ENCODE measurements around the gene THSD4.

THSD4 gene

DNA sequence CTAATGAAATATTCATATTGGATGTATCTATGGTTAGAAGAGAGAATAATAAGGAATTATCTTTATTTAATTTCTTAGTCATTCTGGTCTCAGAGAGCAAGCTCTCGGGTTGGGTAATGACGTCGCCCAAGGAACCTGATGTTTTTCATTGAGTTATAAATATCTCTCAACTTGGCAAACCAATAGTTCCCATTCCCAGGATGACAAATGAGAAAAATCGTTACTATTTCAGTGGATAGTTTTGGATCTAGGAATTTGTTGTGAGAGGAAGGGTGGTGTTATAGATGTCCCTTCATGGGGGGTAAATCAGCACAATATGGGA lies 532.2 kb downstream of the THSD4 start:
- Histone ChIP-seq H2AFZ (ENCODE audit: low read length, unreplicated experiment) (no peak overlapping the region), H3K4me3 (ENCODE audit: low read depth, low read length) (no peak overlapping the region), H3K36me3 (ENCODE audit: insufficient read depth, low read length) (no peaks in the 10 kb centered on the region), H3K27ac (ENCODE audit: low read depth, low read length) (no peak overlapping the region), H3K27me3 (ENCODE audit: insufficient read depth, low read length) (no peaks in the 10 kb centered on the region), H3K79me2 (ENCODE audit: control insufficient read depth, insufficient read depth, low read length, unreplicated experiment) (no peaks in the 10 kb centered on the region), H3K4me1 (ENCODE audit: control insufficient read depth, insufficient read depth, low read length, unreplicated experiment) (peaks cover 4% of the 10 kb centered on the region)

DNA sequence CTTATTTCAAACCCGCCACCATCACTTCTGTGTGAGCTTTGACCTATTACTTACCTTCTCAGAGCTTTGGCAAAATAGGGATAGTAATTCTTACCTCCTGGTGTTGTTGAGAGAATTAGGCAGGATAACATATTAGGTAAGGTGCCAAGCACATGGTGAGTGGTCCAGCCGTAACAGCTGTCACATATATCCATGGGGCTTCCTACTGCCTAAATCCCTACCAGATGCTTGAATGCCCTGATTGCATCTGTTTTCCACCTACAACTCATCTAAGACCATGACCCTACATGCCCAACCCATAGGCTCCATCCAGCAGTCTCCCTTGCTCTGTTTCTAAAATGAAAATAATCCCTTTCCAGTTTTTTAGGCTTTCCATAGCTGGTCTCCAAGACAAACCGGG lies 532.8 kb downstream of the THSD4 start:
- Histone ChIP-seq H3K4me1 (ENCODE audit: control insufficient read depth, insufficient read depth, low read length, unreplicated experiment) (peaks cover 4% of the 10 kb centered on the region), H3K27me3 (ENCODE audit: insufficient read depth, low read length) (no peaks in the 10 kb centered on the region), H3K4me3 (ENCODE audit: low read depth, low read length) (no peak overlapping the region), H3K27ac (ENCODE audit: low read depth, low read length) (no peak overlapping the region), H2AFZ (ENCODE audit: low read length, unreplicated experiment) (no peak overlapping the region), H3K36me3 (ENCODE audit: insufficient read depth, low read length) (no peaks in the 10 kb centered on the region), H3K79me2 (ENCODE audit: control insufficient read depth, insufficient read depth, low read length, unreplicated experiment) (no peaks in the 10 kb centered on the region)

DNA sequence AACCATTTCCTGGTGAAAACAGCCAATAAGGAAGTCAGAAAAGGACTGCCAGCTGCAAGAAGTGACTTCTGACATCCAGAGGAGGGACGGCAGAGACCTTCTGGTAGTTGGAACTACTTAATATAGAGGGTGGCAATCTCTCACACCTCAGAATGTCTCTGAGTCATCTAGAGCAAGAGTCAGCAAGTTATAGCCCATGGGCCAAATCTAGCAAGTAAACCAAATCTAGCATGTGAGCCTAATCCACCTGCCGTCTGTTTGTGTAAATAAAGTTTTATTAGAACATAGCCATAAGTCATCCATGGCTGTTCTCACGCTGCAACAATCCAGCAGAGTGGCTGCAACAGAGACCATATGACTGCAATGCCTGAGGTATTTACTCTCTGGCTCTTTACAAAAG lies 534.6 kb downstream of the THSD4 start:
- Histone ChIP-seq H2AFZ (ENCODE audit: low read length, unreplicated experiment) (no peak overlapping the region), H3K27ac (ENCODE audit: low read depth, low read length) (no peak overlapping the region), H3K27me3 (ENCODE audit: insufficient read depth, low read length) (no peaks in the 10 kb centered on the region), H3K4me3 (ENCODE audit: low read depth, low read length) (no peak overlapping the region), H3K79me2 (ENCODE audit: control insufficient read depth, insufficient read depth, low read length, unreplicated experiment) (no peaks in the 10 kb centered on the region), H3K36me3 (ENCODE audit: insufficient read depth, low read length) (no peaks in the 10 kb centered on the region), H3K4me1 (ENCODE audit: control insufficient read depth, insufficient read depth, low read length, unreplicated experiment) (peaks cover 7% of the 10 kb centered on the region)

DNA sequence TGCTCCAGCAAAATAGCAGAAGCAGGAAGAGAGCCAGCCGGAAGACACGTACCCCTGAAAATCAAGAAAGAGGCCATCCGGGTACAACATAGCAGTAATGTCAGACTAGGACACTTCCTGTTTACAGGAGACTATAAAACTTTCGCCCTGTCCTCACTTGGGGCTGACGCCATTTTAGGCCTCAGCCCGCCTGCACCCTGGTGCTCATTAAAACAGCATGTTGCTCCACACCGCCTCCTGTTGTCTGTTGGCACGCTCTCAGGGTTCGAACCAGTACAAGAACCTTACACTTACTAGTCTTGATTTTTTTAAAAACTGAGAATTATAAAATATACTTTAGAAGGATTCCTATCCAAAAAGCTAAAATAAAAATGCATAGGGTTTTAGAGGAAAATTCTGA lies 535.3 kb downstream of the THSD4 start:
- Histone ChIP-seq H3K4me1 (ENCODE audit: control insufficient read depth, insufficient read depth, low read length, unreplicated experiment) (peaks cover 8% of the 10 kb centered on the region), H3K4me3 (ENCODE audit: low read depth, low read length) (no peak overlapping the region), H3K36me3 (ENCODE audit: insufficient read depth, low read length) (no peaks in the 10 kb centered on the region), H2AFZ (ENCODE audit: low read length, unreplicated experiment) (no peak overlapping the region), H3K27me3 (ENCODE audit: insufficient read depth, low read length) (no peaks in the 10 kb centered on the region), H3K27ac (ENCODE audit: low read depth, low read length) (no peak overlapping the region), H3K79me2 (ENCODE audit: control insufficient read depth, insufficient read depth, low read length, unreplicated experiment) (no peaks in the 10 kb centered on the region)

DNA sequence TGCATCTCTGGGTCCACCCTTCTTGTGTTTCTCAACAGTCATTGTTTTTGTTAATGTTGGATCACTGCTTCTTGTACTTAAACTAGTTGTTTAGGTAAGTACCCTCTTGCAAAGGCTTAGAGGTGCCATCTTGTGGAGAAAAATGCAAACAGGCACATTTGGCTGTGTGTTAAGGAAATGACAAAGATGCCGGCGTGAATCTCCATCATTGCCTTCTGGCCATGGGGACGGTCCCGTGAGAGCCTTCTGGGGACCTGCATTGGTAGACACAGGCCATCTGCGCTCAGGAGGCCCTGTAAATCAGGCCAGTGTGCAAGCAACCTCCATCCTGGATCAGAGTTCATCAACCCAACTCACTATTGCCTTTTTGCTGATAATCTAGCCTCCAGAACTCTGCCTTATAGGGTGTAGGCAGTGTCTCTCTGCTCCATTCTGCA lies 536.5 kb downstream of the THSD4 start:
- Histone ChIP-seq H3K27ac (ENCODE audit: low read depth, low read length) (no peak overlapping the region), H3K36me3 (ENCODE audit: insufficient read depth, low read length) (no peaks in the 10 kb centered on the region), H3K27me3 (ENCODE audit: insufficient read depth, low read length) (no peaks in the 10 kb centered on the region), H3K79me2 (ENCODE audit: control insufficient read depth, insufficient read depth, low read length, unreplicated experiment) (no peaks in the 10 kb centered on the region), H3K4me1 (ENCODE audit: control insufficient read depth, insufficient read depth, low read length, unreplicated experiment) (peaks cover 8% of the 10 kb centered on the region), H3K4me3 (ENCODE audit: low read depth, low read length) (no peak overlapping the region), H2AFZ (ENCODE audit: low read length, unreplicated experiment) (peak overlapping the region; percentile 61)

DNA sequence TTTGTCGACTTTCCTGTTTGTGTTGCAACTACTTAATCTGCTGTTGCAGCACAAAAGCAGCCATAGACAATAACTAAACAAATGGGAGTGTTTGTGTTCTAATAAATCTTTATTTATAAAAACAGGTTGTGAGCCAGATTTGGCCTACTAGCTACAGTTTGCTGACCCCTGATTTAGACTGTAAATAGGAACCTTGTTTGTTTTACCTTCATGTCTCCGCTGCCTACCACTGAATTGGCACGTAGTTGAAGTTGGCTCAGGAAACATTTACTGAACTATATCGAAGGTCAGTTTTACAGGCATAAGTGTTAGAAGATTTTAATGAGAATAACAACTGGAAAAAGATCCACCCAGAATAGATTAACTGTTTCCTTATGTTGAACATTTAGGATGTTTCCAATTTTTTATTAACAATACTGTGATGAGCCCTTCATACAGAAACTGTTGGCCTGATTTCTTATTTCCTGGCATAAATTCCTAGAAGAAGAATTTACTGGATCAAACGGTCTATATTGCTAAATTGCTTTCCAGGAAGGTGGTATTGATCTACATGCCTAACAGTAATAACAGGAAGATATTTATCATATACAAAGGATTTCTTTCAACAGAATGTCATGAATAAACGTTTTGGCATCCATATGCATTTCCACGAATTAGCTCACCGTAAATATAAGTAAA lies 538.9 kb downstream of the THSD4 start:
- Histone ChIP-seq H2AFZ (ENCODE audit: low read length, unreplicated experiment) (no peak overlapping the region), H3K27me3 (ENCODE audit: insufficient read depth, low read length) (no peaks in the 10 kb centered on the region), H3K27ac (ENCODE audit: low read depth, low read length) (no peak overlapping the region), H3K4me3 (ENCODE audit: low read depth, low read length) (no peak overlapping the region), H3K79me2 (ENCODE audit: control insufficient read depth, insufficient read depth, low read length, unreplicated experiment) (no peaks in the 10 kb centered on the region), H3K4me1 (ENCODE audit: control insufficient read depth, insufficient read depth, low read length, unreplicated experiment) (peaks cover 8% of the 10 kb centered on the region), H3K36me3 (ENCODE audit: insufficient read depth, low read length) (no peaks in the 10 kb centered on the region)

DNA sequence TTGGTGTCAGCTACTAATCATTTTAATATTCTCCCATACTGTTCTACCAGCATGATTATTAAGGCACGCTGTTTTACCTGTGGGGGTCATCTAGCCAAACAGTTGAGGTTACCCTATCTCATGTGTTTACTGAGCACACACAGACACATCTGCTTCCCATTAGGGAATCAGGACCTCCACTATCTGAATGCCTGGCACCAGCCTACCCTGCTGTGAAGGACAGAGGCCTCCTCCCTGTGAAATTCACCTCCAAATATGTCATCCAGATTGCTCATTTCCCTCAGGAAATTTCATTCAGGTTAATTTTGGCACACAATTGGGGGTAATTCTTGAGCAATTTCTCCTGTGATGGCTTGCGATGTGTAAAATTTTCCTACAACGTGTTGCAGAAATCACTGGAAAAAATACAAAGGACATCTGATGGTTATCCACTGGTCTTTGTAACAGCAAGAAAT lies 539.5 kb downstream of the THSD4 start:
- peaks cover 8% of the 10 kb centered on the region for H3K4me1 ChIP-seq (ENCODE audit: control insufficient read depth, insufficient read depth, low read length, unreplicated experiment)
- H3K79me2 ChIP-seq (ENCODE audit: control insufficient read depth, insufficient read depth, low read length, unreplicated experiment): no peaks in the 10 kb centered on the region
- no peak overlapping the region for H3K27ac ChIP-seq (ENCODE audit: low read depth, low read length)
- no peaks in the 10 kb centered on the region for H3K36me3 ChIP-seq (ENCODE audit: insufficient read depth, low read length)
- no peaks in the 10 kb centered on the region for H3K27me3 ChIP-seq (ENCODE audit: insufficient read depth, low read length)
- H3K4me3 ChIP-seq (ENCODE audit: low read depth, low read length): no peak overlapping the region
- no peak overlapping the region for H2AFZ ChIP-seq (ENCODE audit: low read length, unreplicated experiment)

DNA sequence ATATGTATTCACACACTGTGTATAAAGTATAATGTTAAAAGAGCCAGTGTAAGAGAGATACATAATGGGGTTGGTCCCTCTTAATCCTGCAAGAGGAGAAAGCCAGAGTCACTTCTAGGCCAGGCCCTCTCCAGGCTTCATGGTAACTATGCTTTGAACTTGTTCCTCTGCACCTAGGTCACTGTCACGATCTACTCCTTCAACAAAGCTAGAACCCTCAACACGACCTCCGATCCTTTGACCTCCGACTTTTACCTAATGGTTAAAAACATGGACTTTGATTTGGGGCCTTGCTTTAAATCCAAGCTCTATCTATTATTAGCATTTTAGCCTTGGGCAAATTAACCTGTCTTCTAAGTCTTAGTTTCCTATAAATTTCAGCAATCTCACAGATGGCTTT lies 541.2 kb downstream of the THSD4 start:
- Histone ChIP-seq H3K4me1 (ENCODE audit: control insufficient read depth, insufficient read depth, low read length, unreplicated experiment) (peaks cover 5% of the 10 kb centered on the region), H3K4me3 (ENCODE audit: low read depth, low read length) (no peak overlapping the region), H3K79me2 (ENCODE audit: control insufficient read depth, insufficient read depth, low read length, unreplicated experiment) (no peaks in the 10 kb centered on the region), H3K36me3 (ENCODE audit: insufficient read depth, low read length) (no peaks in the 10 kb centered on the region), H3K27me3 (ENCODE audit: insufficient read depth, low read length) (no peaks in the 10 kb centered on the region), H2AFZ (ENCODE audit: low read length, unreplicated experiment) (no peak overlapping the region), H3K27ac (ENCODE audit: low read depth, low read length) (no peak overlapping the region)

DNA sequence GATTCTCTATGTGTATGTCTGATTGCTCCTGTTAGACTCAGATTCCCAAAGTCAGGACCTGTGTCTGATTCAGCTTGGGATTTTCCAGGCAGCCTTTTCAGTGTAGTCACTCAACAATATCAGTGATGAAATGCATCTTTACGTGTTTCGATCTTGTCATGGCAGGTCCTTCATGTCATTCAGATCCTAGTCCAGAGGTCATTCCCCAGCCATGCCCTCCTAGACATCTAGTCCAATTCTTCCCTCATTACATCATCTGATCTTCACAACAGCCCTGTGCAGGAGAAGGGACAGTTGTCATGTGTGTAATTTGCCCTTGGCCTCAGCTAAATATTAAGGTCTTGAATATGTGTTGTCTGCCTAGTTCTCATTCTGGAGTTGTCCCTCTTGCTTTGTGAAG lies 541.9 kb downstream of the THSD4 start:
- no peak overlapping the region for H2AFZ ChIP-seq (ENCODE audit: low read length, unreplicated experiment)
- H3K4me3 ChIP-seq (ENCODE audit: low read depth, low read length): no peak overlapping the region
- no peaks in the 10 kb centered on the region for H3K27me3 ChIP-seq (ENCODE audit: insufficient read depth, low read length)
- no peaks in the 10 kb centered on the region for H3K79me2 ChIP-seq (ENCODE audit: control insufficient read depth, insufficient read depth, low read length, unreplicated experiment)
- H3K4me1 ChIP-seq (ENCODE audit: control insufficient read depth, insufficient read depth, low read length, unreplicated experiment): peaks cover 4% of the 10 kb centered on the region
- no peak overlapping the region for H3K27ac ChIP-seq (ENCODE audit: low read depth, low read length)
- no peaks in the 10 kb centered on the region for H3K36me3 ChIP-seq (ENCODE audit: insufficient read depth, low read length)

DNA sequence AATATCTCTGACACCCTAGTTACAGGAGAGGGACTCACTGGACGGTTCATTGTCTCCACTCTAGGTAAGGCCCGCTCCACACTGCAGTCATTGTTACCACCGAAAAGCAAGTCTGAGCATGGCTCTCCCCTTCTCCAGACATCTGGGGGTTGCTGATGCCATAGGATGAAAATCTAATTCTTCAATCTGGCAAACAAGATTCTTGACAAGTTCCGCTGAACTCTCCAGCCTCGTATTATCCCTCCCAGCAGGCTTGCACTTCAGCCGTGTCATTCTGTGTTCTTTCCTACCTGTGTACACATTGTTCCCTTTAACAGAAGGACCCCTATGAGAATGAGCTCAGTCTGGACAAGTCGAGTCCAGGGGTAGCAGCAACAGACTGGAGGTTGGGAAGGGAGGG lies 542.8 kb downstream of the THSD4 start:
- Histone ChIP-seq H3K4me3 (ENCODE audit: low read depth, low read length) (no peak overlapping the region), H3K27ac (ENCODE audit: low read depth, low read length) (no peak overlapping the region), H3K27me3 (ENCODE audit: insufficient read depth, low read length) (no peaks in the 10 kb centered on the region), H3K79me2 (ENCODE audit: control insufficient read depth, insufficient read depth, low read length, unreplicated experiment) (no peaks in the 10 kb centered on the region), H2AFZ (ENCODE audit: low read length, unreplicated experiment) (no peak overlapping the region), H3K4me1 (ENCODE audit: control insufficient read depth, insufficient read depth, low read length, unreplicated experiment) (peaks cover 4% of the 10 kb centered on the region), H3K36me3 (ENCODE audit: insufficient read depth, low read length) (no peaks in the 10 kb centered on the region)

DNA sequence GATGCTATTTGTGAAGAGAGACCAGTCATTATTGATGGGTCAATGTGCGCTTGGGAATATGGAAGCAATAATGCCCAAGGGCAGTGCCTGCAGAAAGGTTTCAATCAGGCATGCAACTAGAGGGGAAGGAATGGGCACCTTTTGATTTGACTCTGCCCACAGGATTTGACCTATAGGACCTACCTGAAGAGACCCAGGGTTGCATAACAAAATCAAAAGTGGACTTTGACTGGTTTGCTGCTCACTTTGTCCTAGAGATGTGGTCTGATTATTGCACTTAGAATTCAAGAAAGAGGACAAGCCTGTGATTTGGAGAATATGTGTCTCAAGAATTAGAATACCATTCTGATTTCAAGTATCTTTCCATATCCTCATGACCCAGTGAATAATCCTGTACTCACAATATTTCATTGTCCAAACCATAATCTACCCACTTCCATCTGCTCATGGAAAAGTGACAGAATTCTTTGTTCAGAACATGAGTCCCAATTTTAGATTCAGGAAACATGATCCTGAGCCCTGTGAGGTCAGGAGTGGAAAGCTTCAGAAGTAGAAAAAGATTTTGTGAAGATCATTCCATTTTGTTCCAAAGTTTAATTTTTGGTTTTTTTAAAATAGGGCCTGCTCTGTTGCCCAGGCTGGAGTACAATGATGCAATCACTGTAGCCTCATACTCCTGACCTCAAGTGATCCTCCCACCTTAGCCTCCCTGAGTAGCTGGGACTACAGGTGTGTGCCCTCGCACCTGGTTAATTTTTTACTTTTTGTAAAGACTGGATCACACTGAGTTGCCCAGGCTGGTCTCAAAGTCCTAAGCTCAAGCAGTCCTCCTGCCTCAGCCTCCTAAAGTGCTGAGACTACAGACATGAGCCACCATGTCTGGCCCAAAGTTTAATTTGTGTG lies 543.8 kb downstream of the THSD4 start:
- Histone ChIP-seq H3K36me3 (ENCODE audit: insufficient read depth, low read length) (no peaks in the 10 kb centered on the region), H3K27ac (ENCODE audit: low read depth, low read length) (no peak overlapping the region), H3K27me3 (ENCODE audit: insufficient read depth, low read length) (no peaks in the 10 kb centered on the region), H3K4me3 (ENCODE audit: low read depth, low read length) (no peak overlapping the region), H3K79me2 (ENCODE audit: control insufficient read depth, insufficient read depth, low read length, unreplicated experiment) (no peaks in the 10 kb centered on the region), H3K4me1 (ENCODE audit: control insufficient read depth, insufficient read depth, low read length, unreplicated experiment) (peaks cover 4% of the 10 kb centered on the region), H2AFZ (ENCODE audit: low read length, unreplicated experiment) (no peak overlapping the region)

Data from ACC112 (cell line).